ENCODE results near the gene RPP40.

The RPP40 gene

GRCh38 chr6:4971851-4972250 lies 32.0 kb downstream of the RPP40 start:
- DNase-seq (ENCODE audit: extremely low spot score) = no peak
- TF ChIP-seq ARNT (IDR thresholded peaks at IDR 0.05) = no peak
- TF ChIP-seq SUZ12 (IDR thresholded peaks at IDR 0.05) = no peak
- TF ChIP-seq BHLHE40 (IDR thresholded peaks at IDR 0.05; ENCODE audit: borderline replicate concordance) = no peak
- no peak for TF ChIP-seq LEF1 (IDR thresholded peaks at IDR 0.05; ENCODE audit: borderline replicate concordance)
- no peak for TF ChIP-seq FOXM1 (IDR thresholded peaks at IDR 0.05; ENCODE audit: borderline replicate concordance)
- TF ChIP-seq TARDBP (IDR thresholded peaks at IDR 0.05) = no peak
- no peak for TF ChIP-seq FOXK2 (IDR thresholded peaks at IDR 0.05)
- TF ChIP-seq HDGF (IDR thresholded peaks at IDR 0.05; ENCODE audit: borderline replicate concordance) = no peak
- no peak for TF ChIP-seq ELF4 (IDR thresholded peaks at IDR 0.05)
- TF ChIP-seq L3MBTL2 (conservative IDR thresholded peaks at IDR 0.05) = no peak
- no peak for TF ChIP-seq CTBP1 (IDR thresholded peaks at IDR 0.05; ENCODE audit: borderline replicate concordance)
- no peak for TF ChIP-seq SP1 (IDR thresholded peaks at IDR 0.05)
- TF ChIP-seq PKNOX1 (IDR thresholded peaks at IDR 0.05) = no peak
- no peak for TF ChIP-seq FOXA1 (IDR thresholded peaks at IDR 0.05)
- TF ChIP-seq NFRKB (IDR thresholded peaks at IDR 0.05) = no peak
- no peak for TF ChIP-seq ZNF384 (IDR thresholded peaks at IDR 0.05)
- CTCF ChIA-PET = no interaction called here
- POLR2A ChIA-PET = no interaction called here

- TF ChIP-seq LEF1 (IDR thresholded peaks at IDR 0.05; ENCODE audit: borderline replicate concordance) (no peak), NFRKB (IDR thresholded peaks at IDR 0.05) (no peak), TARDBP (IDR thresholded peaks at IDR 0.05) (no peak), FOXM1 (IDR thresholded peaks at IDR 0.05; ENCODE audit: borderline replicate concordance) (no peak), PKNOX1 (IDR thresholded peaks at IDR 0.05) (no peak), L3MBTL2 (conservative IDR thresholded peaks at IDR 0.05) (no peak), ELF4 (IDR thresholded peaks at IDR 0.05) (no peak), ARNT (IDR thresholded peaks at IDR 0.05) (no peak), SUZ12 (IDR thresholded peaks at IDR 0.05) (no peak), SP1 (IDR thresholded peaks at IDR 0.05) (no peak), BHLHE40 (IDR thresholded peaks at IDR 0.05; ENCODE audit: borderline replicate concordance) (no peak), CTBP1 (IDR thresholded peaks at IDR 0.05; ENCODE audit: borderline replicate concordance) (no peak), HDGF (IDR thresholded peaks at IDR 0.05; ENCODE audit: borderline replicate concordance) (no peak), FOXA1 (IDR thresholded peaks at IDR 0.05) (no peak), FOXK2 (IDR thresholded peaks at IDR 0.05) (no peak), ZNF384 (IDR thresholded peaks at IDR 0.05) (no peak)
- ChIA-PET CTCF (no interaction called here), POLR2A (no interaction called here)
- DNase-seq (ENCODE audit: extremely low spot score) = no peak
Observed at GRCh38 chr6:4970739-4971395, 33.0 kb downstream of the RPP40 start.

GRCh38 chr6:4969609-4970285 lies 34.1 kb downstream of the RPP40 start:
- POLR2A ChIA-PET = no interaction called here
- CTCF ChIA-PET = interaction anchor here (0.5 kb wide), 1 partner anchor 195 kb away, joined by 4 read pairs; no protein-coding TSS in a partner anchor
- no peak for TF ChIP-seq NFRKB (IDR thresholded peaks at IDR 0.05)
- no peak for TF ChIP-seq BHLHE40 (IDR thresholded peaks at IDR 0.05; ENCODE audit: borderline replicate concordance)
- TF ChIP-seq ARNT (IDR thresholded peaks at IDR 0.05) = no peak
- no peak for TF ChIP-seq FOXM1 (IDR thresholded peaks at IDR 0.05; ENCODE audit: borderline replicate concordance)
- no peak for TF ChIP-seq ELF4 (IDR thresholded peaks at IDR 0.05)
- TF ChIP-seq SP1 (IDR thresholded peaks at IDR 0.05) = no peak
- no peak for DNase-seq (ENCODE audit: extremely low spot score)

- CTCF ChIA-PET = no interaction called here
- TF ChIP-seq ZNF384 (IDR thresholded peaks at IDR 0.05) (no peak), FOXM1 (IDR thresholded peaks at IDR 0.05; ENCODE audit: borderline replicate concordance) (no peak), L3MBTL2 (conservative IDR thresholded peaks at IDR 0.05) (no peak), SUZ12 (IDR thresholded peaks at IDR 0.05) (no peak), FOXA1 (IDR thresholded peaks at IDR 0.05) (no peak), FOXK2 (IDR thresholded peaks at IDR 0.05) (no peak)
- no peak for DNase-seq (ENCODE audit: extremely low spot score)
- POLR2A ChIA-PET = no interaction called here
Observed at GRCh38 chr6:4967301-4968030, 36.4 kb downstream of the RPP40 start.

- DNase-seq (ENCODE audit: extremely low spot score) = no peak
- ChIA-PET CTCF (interaction anchor here (0.8 kb wide), 1 partner anchor 9 kb away, joined by 5 read pairs; no protein-coding TSS in a partner anchor), POLR2A (no interaction called here)
- TF ChIP-seq TARDBP (IDR thresholded peaks at IDR 0.05) (no peak), SUZ12 (IDR thresholded peaks at IDR 0.05) (no peak), CTBP1 (IDR thresholded peaks at IDR 0.05; ENCODE audit: borderline replicate concordance) (no peak)
Observed at GRCh38 chr6:4965562-4966389, 38.1 kb downstream of the RPP40 start.

All from HEK293T (cell line).